ENCODE measurements around the gene JAK2.

JAK2 gene

GRCh38 chr9:4946937-4947336 lies 38.1 kb upstream of the JAK2 start:
- POLR2A ChIA-PET: no interaction called here
- DNase-seq (ENCODE audit: extremely low spot score): no peak
- CTCF ChIA-PET: no interaction called here
- TF ChIP-seq FOXM1 (IDR thresholded peaks at IDR 0.05; ENCODE audit: borderline replicate concordance) (no peak), SUZ12 (IDR thresholded peaks at IDR 0.05) (no peak), SP1 (IDR thresholded peaks at IDR 0.05) (no peak), CTBP1 (IDR thresholded peaks at IDR 0.05; ENCODE audit: borderline replicate concordance) (no peak), ZNF384 (IDR thresholded peaks at IDR 0.05) (no peak), FOXA1 (IDR thresholded peaks at IDR 0.05) (no peak), TARDBP (IDR thresholded peaks at IDR 0.05) (no peak), ARNT (IDR thresholded peaks at IDR 0.05) (no peak), HDGF (IDR thresholded peaks at IDR 0.05; ENCODE audit: borderline replicate concordance) (no peak), BHLHE40 (IDR thresholded peaks at IDR 0.05; ENCODE audit: borderline replicate concordance) (no peak), ELF4 (IDR thresholded peaks at IDR 0.05) (no peak), L3MBTL2 (conservative IDR thresholded peaks at IDR 0.05) (no peak), FOXK2 (IDR thresholded peaks at IDR 0.05) (no peak), NFRKB (IDR thresholded peaks at IDR 0.05) (no peak), LEF1 (IDR thresholded peaks at IDR 0.05; ENCODE audit: borderline replicate concordance) (no peak)
- TF ChIP-seq, protein P1, sequence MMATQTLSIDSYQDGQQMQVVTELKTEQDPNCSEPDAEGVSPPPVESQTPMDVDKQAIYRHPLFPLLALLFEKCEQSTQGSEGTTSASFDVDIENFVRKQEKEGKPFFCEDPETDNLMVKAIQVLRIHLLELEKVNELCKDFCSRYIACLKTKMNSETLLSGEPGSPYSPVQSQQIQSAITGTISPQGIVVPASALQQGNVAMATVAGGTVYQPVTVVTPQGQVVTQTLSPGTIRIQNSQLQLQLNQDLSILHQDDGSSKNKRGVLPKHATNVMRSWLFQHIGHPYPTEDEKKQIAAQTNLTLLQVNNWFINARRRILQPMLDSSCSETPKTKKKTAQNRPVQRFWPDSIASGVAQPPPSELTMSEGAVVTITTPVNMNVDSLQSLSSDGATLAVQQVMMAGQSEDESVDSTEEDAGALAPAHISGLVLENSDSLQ (IDR thresholded peaks at IDR 0.05): no peak

DNA sequence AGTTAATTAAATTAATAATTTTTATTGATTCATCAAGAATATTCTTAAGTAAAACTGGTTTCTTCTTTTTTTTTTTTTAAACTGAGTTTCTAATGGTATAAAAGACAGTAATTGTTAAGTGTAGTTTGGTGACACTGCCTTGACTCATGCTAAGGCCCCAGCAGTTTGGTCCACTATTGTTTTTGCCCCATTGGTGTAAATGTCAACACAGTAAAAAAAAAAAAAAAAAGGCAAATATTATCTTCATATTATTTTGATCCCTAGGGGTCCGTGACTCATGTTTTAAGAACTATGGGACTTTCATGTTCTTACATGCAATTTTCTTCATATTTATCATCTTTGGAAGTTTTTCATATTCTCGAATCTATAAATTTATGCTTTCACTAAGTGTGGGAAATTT lies 29.2 kb upstream of the JAK2 start:
- ChIA-PET CTCF (no interaction called here), POLR2A (no interaction called here)
- DNase-seq (ENCODE audit: extremely low spot score): no peak
- TF ChIP-seq BHLHE40 (IDR thresholded peaks at IDR 0.05; ENCODE audit: borderline replicate concordance): no peak
- TF ChIP-seq ELF4 (IDR thresholded peaks at IDR 0.05): no peak
- TF ChIP-seq LEF1 (IDR thresholded peaks at IDR 0.05; ENCODE audit: borderline replicate concordance): no peak
- TF ChIP-seq HDGF (IDR thresholded peaks at IDR 0.05; ENCODE audit: borderline replicate concordance): no peak

DNA sequence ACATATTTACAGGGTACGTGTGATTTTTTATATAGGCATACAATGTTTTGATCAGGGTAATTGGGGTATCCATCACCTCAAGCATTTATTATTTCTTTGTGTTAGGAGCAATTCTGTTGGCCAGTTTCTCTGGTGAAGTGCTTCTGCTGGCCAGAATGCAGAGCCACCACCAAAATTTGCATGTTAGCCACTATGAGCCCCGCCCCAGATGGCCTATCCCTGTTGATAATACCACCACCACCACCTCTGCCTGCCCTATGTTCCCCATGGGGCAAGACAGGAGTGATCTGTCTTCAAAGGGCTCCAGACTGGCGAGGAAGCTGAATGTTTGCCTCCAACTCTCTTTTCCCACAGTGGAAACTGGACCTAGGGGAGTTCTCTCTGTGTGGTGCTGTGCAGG lies 26.0 kb upstream of the JAK2 start:
- ChIA-PET POLR2A (no interaction called here), CTCF (no interaction called here)
- no peak for TF ChIP-seq FOXM1 (IDR thresholded peaks at IDR 0.05; ENCODE audit: borderline replicate concordance)
- no peak for TF ChIP-seq ZNF384 (IDR thresholded peaks at IDR 0.05)
- no peak for TF ChIP-seq ELF4 (IDR thresholded peaks at IDR 0.05)
- no peak for TF ChIP-seq FOXK2 (IDR thresholded peaks at IDR 0.05)
- TF ChIP-seq BHLHE40 (IDR thresholded peaks at IDR 0.05; ENCODE audit: borderline replicate concordance): no peak
- TF ChIP-seq L3MBTL2 (conservative IDR thresholded peaks at IDR 0.05): no peak
- no peak for TF ChIP-seq SP1 (IDR thresholded peaks at IDR 0.05)
- no peak for TF ChIP-seq CTBP1 (IDR thresholded peaks at IDR 0.05; ENCODE audit: borderline replicate concordance)
- TF ChIP-seq, protein P1 (IDR thresholded peaks at IDR 0.05): no peak
- no peak for TF ChIP-seq FOXA1 (IDR thresholded peaks at IDR 0.05)
- no peak for TF ChIP-seq TARDBP (IDR thresholded peaks at IDR 0.05)
- no peak for DNase-seq (ENCODE audit: extremely low spot score)

- ChIA-PET POLR2A (no interaction called here), CTCF (no interaction called here)
- DNase-seq (ENCODE audit: extremely low spot score): no peak
- TF ChIP-seq FOXM1 (IDR thresholded peaks at IDR 0.05; ENCODE audit: borderline replicate concordance) (no peak), CTBP1 (IDR thresholded peaks at IDR 0.05; ENCODE audit: borderline replicate concordance) (no peak), HDGF (IDR thresholded peaks at IDR 0.05; ENCODE audit: borderline replicate concordance) (no peak), SP1 (IDR thresholded peaks at IDR 0.05) (no peak), FOXA1 (IDR thresholded peaks at IDR 0.05) (no peak), ARNT (IDR thresholded peaks at IDR 0.05) (no peak), ELF4 (IDR thresholded peaks at IDR 0.05) (no peak), LEF1 (IDR thresholded peaks at IDR 0.05; ENCODE audit: borderline replicate concordance) (no peak), ZNF384 (IDR thresholded peaks at IDR 0.05) (no peak)
Measured at GRCh38 chr9:4962085-4962484, 23.0 kb upstream of the JAK2 start.

GRCh38 chr9:4964540-4964939 lies 20.5 kb upstream of the JAK2 start:
- TF ChIP-seq TARDBP (IDR thresholded peaks at IDR 0.05) (no peak), ELF4 (IDR thresholded peaks at IDR 0.05) (no peak)
- no peak for DNase-seq (ENCODE audit: extremely low spot score)
- POLR2A ChIA-PET: no interaction called here
- CTCF ChIA-PET: no interaction called here

- DNase-seq (ENCODE audit: extremely low spot score): no peak
- ChIA-PET CTCF (no interaction called here), POLR2A (no interaction called here)
- TF ChIP-seq CTBP1 (IDR thresholded peaks at IDR 0.05; ENCODE audit: borderline replicate concordance): no peak
- TF ChIP-seq FOXK2 (IDR thresholded peaks at IDR 0.05): no peak
- TF ChIP-seq ZNF384 (IDR thresholded peaks at IDR 0.05): no peak
- TF ChIP-seq NFRKB (IDR thresholded peaks at IDR 0.05): no peak
- TF ChIP-seq TARDBP (IDR thresholded peaks at IDR 0.05): no peak
Measured at GRCh38 chr9:4965174-4965821, 19.8 kb upstream of the JAK2 start.

DNA sequence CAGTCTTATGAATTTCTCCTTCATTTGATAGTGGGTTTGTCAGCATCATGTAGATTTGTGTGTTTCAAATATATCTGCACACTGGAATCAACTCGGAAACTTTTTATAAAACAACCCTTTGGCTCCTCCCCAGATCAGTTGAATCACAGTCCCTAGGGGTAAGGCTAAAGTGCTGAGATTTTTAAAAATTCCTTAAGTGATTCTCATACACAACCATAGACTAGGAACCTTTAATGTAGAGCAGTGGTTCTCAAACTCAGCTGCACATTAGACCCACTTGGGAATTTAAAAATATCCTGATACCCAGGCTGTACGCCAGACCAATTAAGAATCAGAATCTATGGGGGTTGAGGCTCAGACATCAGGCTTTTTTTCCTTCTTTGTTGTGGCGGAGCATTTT lies 17.5 kb upstream of the JAK2 start:
- no peak for DNase-seq (ENCODE audit: extremely low spot score)
- ChIA-PET CTCF (no interaction called here), POLR2A (no interaction called here)

More for the DNA sequence above, 17.5 kb upstream of the JAK2 start:
- no peak for TF ChIP-seq FOXA1 (IDR thresholded peaks at IDR 0.05)
- TF ChIP-seq FOXK2 (IDR thresholded peaks at IDR 0.05): no peak
- no peak for TF ChIP-seq LEF1 (IDR thresholded peaks at IDR 0.05; ENCODE audit: borderline replicate concordance)
- no peak for TF ChIP-seq SP1 (IDR thresholded peaks at IDR 0.05)
- TF ChIP-seq SUZ12 (IDR thresholded peaks at IDR 0.05): no peak
- TF ChIP-seq ARNT (IDR thresholded peaks at IDR 0.05): no peak
- TF ChIP-seq, protein P1 (IDR thresholded peaks at IDR 0.05): no peak
- no peak for TF ChIP-seq TARDBP (IDR thresholded peaks at IDR 0.05)
- no peak for TF ChIP-seq HDGF (IDR thresholded peaks at IDR 0.05; ENCODE audit: borderline replicate concordance)
- TF ChIP-seq ZNF384 (IDR thresholded peaks at IDR 0.05): no peak
- TF ChIP-seq FOXM1 (IDR thresholded peaks at IDR 0.05; ENCODE audit: borderline replicate concordance): no peak
- TF ChIP-seq BHLHE40 (IDR thresholded peaks at IDR 0.05; ENCODE audit: borderline replicate concordance): no peak
- no peak for TF ChIP-seq CTBP1 (IDR thresholded peaks at IDR 0.05; ENCODE audit: borderline replicate concordance)
- no peak for TF ChIP-seq NFRKB (IDR thresholded peaks at IDR 0.05)
- TF ChIP-seq L3MBTL2 (conservative IDR thresholded peaks at IDR 0.05): no peak

Measured in HEK293T (cell line).